ENCODE results near the gene SRP68. TPM values are rescaled to one million over a fixed set of nuclear protein-coding genes. Genes with fewer than 3 reads are reported as not detected.

SRP68 gene
- total and polyA plus RNA-seq, 9 of the 15 experiments (the other 6 are each of a cell fraction or from before 2014, with no cell fraction given), result 29.4 to 92.6 (median 36.2) TPM

DNA sequence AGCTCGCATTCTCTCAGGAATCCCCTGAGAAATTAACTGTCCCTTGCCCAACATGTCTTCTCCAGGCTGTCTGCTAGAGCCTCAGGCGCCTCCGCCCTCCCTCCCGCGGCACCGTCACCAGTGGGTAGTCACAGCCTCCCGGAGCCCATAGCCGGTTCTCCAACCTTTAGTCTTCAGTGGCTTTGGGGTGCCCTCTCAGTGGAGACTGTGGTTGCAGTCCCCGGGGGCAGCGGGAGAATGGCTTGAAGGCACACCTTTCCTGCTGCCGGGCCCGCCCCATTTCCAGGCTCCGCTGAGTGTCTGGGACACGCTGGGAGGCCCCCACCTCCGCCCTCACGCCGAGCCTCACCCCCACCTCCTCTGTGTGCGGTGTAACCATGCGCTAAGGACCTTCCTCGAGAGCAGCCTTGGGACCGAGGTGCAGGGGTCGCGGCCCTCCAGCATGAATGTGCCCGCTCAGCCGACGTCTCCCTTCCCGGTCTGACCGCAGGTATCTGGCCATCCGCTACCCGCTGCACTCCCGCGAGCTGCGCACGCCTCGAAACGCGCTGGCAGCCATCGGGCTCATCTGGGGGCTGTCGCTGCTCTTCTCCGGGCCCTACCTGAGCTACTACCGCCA is 3.9 kb upstream of the SRP68 start:
- ATAC-seq (no peak), DNase-seq (ENCODE audit: extremely low read depth in 1 of 4, low spot score in 3 of 4) (peak in 1 of 4 experiments; percentile 25), FAIRE-seq (no peak)
- Histone ChIP-seq H3K36me3 (ENCODE audit: control insufficient read depth, insufficient read depth, low read length) (no peaks in the 10 kb centered on the region), H3K9ac (ENCODE audit: insufficient read depth in 1 of 2, low read depth in 2 of 2, low read length in 2 of 2) (no peak overlapping the region), H3K4me1 (replicated peaks in 1 of 2; ENCODE audit: control insufficient read depth in 2 of 2, insufficient read depth in 2 of 2, low read length in 2 of 2) (peaks cover 0 to 56% of the 10 kb centered on the region in 2 experiments; a peak in 3 of 5 replicates), H3K9me3 (replicated peaks; ENCODE audit: control insufficient read depth, insufficient read depth, low read depth, low read length) (no peaks in the 10 kb centered on the region), H3K27me3 (ENCODE audit: control insufficient read depth in 2 of 2, insufficient read depth in 2 of 2, low read length in 2 of 2) (peaks cover 18 to 44% of the 10 kb centered on the region in 2 experiments; a peak in 4 of 5 replicates), H4K20me1 (replicated peaks; ENCODE audit: control insufficient read depth, insufficient read depth, low read length) (peaks cover 12% of the 10 kb centered on the region; the same call in 1 of the 2 replicates), H3K9me1 (ENCODE audit: control insufficient read depth, insufficient read depth, low read length) (peaks cover 4% of the 10 kb centered on the region), H3K4me3 (no peak overlapping the region), H3K27ac (ENCODE audit: extremely low read depth, low read depth, low read length) (no peak overlapping the region), H2AFZ (ENCODE audit: low read depth, low read length) (no peak overlapping the region), H3K4me2 (ENCODE audit: insufficient read depth, low read length) (no peak overlapping the region), H3K79me2 (ENCODE audit: control insufficient read depth, insufficient read depth, low read length) (peaks cover 18% of the 10 kb centered on the region)
- ChIA-PET CTCF (ENCODE audit: low intra/inter-chr PET ratio) (no interaction called here), POLR2A (no interaction called here)
- intact Hi-C loops (cut with micrococcal nuclease) (no loop called here), in situ Hi-C loops (cut with MboI) (no loop called here)
- 47% methylated on average over 37 of the region's 41 CpGs for WGBS (ENCODE audit: insufficient coverage, low coverage, missing lambda C conversion rate)
- no TSS peak for BruUV-seq (replicated peaks)
- no peak for TF ChIP-seq NR4A1 (CRISPR knock-in tag; IDR thresholded peaks at IDR 0.05)
- no peak for TF ChIP-seq NR4A1 (tag; IDR thresholded peaks at IDR 0.05)
- TF ChIP-seq, protein P1, sequence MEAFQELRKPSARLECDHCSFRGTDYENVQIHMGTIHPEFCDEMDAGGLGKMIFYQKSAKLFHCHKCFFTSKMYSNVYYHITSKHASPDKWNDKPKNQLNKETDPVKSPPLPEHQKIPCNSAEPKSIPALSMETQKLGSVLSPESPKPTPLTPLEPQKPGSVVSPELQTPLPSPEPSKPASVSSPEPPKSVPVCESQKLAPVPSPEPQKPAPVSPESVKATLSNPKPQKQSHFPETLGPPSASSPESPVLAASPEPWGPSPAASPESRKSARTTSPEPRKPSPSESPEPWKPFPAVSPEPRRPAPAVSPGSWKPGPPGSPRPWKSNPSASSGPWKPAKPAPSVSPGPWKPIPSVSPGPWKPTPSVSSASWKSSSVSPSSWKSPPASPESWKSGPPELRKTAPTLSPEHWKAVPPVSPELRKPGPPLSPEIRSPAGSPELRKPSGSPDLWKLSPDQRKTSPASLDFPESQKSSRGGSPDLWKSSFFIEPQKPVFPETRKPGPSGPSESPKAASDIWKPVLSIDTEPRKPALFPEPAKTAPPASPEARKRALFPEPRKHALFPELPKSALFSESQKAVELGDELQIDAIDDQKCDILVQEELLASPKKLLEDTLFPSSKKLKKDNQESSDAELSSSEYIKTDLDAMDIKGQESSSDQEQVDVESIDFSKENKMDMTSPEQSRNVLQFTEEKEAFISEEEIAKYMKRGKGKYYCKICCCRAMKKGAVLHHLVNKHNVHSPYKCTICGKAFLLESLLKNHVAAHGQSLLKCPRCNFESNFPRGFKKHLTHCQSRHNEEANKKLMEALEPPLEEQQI (IDR thresholded peaks at IDR 0.05), result no peak
- no peak for TF ChIP-seq RBM14 (IDR thresholded peaks at IDR 0.05; ENCODE audit: borderline replicate concordance, insufficient read depth, low read depth, low read length)
- no peak for TF ChIP-seq RBM34 (IDR thresholded peaks at IDR 0.05; ENCODE audit: borderline replicate concordance, insufficient read depth, low read length)
- TF ChIP-seq ZNF239 (CRISPR knock-in tag; IDR thresholded peaks at IDR 0.05), result no peak
- no peak for TF ChIP-seq ZNF316 (IDR thresholded peaks at IDR 0.05)
- TF ChIP-seq ELF1 (tag; IDR thresholded peaks at IDR 0.05), result no peak
- TF ChIP-seq KAT7 (CRISPR knock-in tag; IDR thresholded peaks at IDR 0.05; ENCODE audit: borderline replicate concordance), result no peak
- TF ChIP-seq BRD9 (IDR thresholded peaks at IDR 0.05; ENCODE audit: low read depth, partially characterized antibody), result no peak
- TF ChIP-seq ZNF644 (tag; IDR thresholded peaks at IDR 0.05; ENCODE audit: low read depth), result no peak
- TF ChIP-seq, protein P2, sequence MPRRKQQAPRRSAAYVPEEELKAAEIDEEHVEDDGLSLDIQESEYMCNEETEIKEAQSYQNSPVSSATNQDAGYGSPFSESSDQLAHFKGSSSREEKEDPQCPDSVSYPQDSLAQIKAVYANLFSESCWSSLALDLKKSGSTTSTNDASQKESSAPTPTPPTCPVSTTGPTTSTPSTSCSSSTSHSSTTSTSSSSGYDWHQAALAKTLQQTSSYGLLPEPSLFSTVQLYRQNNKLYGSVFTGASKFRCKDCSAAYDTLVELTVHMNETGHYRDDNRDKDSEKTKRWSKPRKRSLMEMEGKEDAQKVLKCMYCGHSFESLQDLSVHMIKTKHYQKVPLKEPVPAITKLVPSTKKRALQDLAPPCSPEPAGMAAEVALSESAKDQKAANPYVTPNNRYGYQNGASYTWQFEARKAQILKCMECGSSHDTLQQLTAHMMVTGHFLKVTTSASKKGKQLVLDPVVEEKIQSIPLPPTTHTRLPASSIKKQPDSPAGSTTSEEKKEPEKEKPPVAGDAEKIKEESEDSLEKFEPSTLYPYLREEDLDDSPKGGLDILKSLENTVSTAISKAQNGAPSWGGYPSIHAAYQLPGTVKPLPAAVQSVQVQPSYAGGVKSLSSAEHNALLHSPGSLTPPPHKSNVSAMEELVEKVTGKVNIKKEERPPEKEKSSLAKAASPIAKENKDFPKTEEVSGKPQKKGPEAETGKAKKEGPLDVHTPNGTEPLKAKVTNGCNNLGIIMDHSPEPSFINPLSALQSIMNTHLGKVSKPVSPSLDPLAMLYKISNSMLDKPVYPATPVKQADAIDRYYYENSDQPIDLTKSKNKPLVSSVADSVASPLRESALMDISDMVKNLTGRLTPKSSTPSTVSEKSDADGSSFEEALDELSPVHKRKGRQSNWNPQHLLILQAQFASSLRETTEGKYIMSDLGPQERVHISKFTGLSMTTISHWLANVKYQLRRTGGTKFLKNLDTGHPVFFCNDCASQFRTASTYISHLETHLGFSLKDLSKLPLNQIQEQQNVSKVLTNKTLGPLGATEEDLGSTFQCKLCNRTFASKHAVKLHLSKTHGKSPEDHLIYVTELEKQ (CRISPR knock-in tag; IDR thresholded peaks at IDR 0.05), result no peak
- TF ChIP-seq, protein P3, sequence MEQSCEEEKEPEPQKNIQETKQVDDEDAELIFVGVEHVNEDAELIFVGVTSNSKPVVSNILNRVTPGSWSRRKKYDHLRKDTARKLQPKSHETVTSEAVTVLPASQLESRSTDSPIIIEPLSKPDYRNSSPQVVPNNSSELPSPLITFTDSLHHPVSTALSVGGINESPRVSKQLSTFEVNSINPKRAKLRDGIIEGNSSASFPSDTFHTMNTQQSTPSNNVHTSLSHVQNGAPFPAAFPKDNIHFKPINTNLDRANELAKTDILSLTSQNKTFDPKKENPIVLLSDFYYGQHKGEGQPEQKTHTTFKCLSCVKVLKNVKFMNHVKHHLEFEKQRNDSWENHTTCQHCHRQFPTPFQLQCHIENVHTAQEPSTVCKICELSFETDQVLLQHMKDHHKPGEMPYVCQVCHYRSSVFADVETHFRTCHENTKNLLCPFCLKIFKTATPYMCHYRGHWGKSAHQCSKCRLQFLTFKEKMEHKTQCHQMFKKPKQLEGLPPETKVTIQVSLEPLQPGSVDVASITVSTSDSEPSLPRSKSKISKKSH (CRISPR knock-in tag; IDR thresholded peaks at IDR 0.05), result no peak
- TF ChIP-seq KAT2B (IDR thresholded peaks at IDR 0.05; ENCODE audit: low read depth, low read length), result no peak
- TF ChIP-seq KDM2B (CRISPR knock-in tag; IDR thresholded peaks at IDR 0.05), result no peak
